Panc1 (cell line): Measurements from ENCODE around the gene STAT4. TPM values are rescaled to one million over a fixed set of nuclear protein-coding genes. Genes with fewer than 3 reads are reported as not detected.

Source experiments
- ATAC-seq: fragments of 200-7000 bp; cut with Tn5 transposase; 2 replicates; pipeline ENCODE4 v1.9.1; 2020; ENCODE audit warnings: mild to moderate bottlenecking, moderate library complexity
- BruUV-seq: library from RNA; stranded (reverse); fragments of 400-500 nt; replicated peaks from 2 replicates; lab custom pipeline; 2021; lab: Mats Ljungman, UMichigan
- CTCF ChIA-PET: fragments of 300-600 bp; sonication (Branson Sonifier 250); formaldehyde crosslinking; loops from one replicate; lab custom pipeline; 2022; ENCODE audit warnings: antibody characterized with exemption; lab: Charles Lee
- POLR2A ChIA-PET: fragments of 300-600 bp; sonication (Branson Sonifier 250); formaldehyde crosslinking; loops from one replicate; lab custom pipeline; 2022; ENCODE audit warnings: antibody characterized with exemption; lab: Charles Lee
- DNase-seq: peaks from one replicate; pipeline ENCODE4 v3.0.0-alpha.2; 2010; ENCODE audit warnings: low read depth, low spot score
- H3K27ac ChIP-seq: 2 replicates; pipeline ENCODE4 v1.5.1; 2011; ENCODE audit warnings: mild to moderate bottlenecking, low read length, inconsistent platforms
- H3K27me3 ChIP-seq: fragments of 200-500 bp; sonication (Bioruptor generic); 2 replicates; pipeline ENCODE4 v1.6.0; 2014; ENCODE audit warnings: low read length, inconsistent platforms; ENCODE audit not compliant: control insufficient read depth, insufficient read depth
- H3K36me3 ChIP-seq: fragments of 200-500 bp; sonication (Bioruptor generic); 2 replicates; pipeline ENCODE4 v1.5.1; 2014; ENCODE audit warnings: inconsistent platforms, mild to moderate bottlenecking, low read length, moderate library complexity; ENCODE audit not compliant: control insufficient read depth, insufficient read depth
- H3K4me1 ChIP-seq: 2 replicates; pipeline ENCODE4 v1.5.1; 2011; ENCODE audit warnings: inconsistent platforms, mild to moderate bottlenecking, low read length, moderate library complexity; ENCODE audit not compliant: control insufficient read depth, insufficient read depth
- H3K4me3 ChIP-seq, 2 experiments: 2 replicates each; pipeline ENCODE4 v1.5.1; 2011 to 2012; ENCODE audit warnings: low read depth in 2 of 2, low read length in 2 of 2, mild to moderate bottlenecking in 2 of 2, inconsistent platforms in 1 of 2, moderate library complexity in 1 of 2
- H3K9me3 ChIP-seq: fragments of 200-500 bp; sonication (Bioruptor generic); 2 replicates; pipeline ENCODE4 v1.5.1; 2014; ENCODE audit warnings: low read depth, mild to moderate bottlenecking, inconsistent platforms, low read length, moderate library complexity; ENCODE audit not compliant: control insufficient read depth, insufficient read depth
- POLR2AphosphoS5 ChIP-seq: IDR thresholded peaks from 2 replicates; pipeline ENCODE4 v1.6.1; 2012; ENCODE audit warnings: mild to moderate bottlenecking, low read depth, low read length, moderate library complexity
- SIN3A ChIP-seq: IDR thresholded peaks from 2 replicates; pipeline ENCODE4 v1.6.1; 2012; ENCODE audit warnings: low read depth, mild to moderate bottlenecking, low read length, moderate library complexity, borderline replicate concordance; ENCODE audit not compliant: insufficient read depth
- TCF7L2 ChIP-seq: IDR thresholded peaks from 2 replicates; pipeline ENCODE4 v1.6.1; 2011; ENCODE audit warnings: mild to moderate bottlenecking, low read depth, low read length, inconsistent platforms
- in situ Hi-C: cut with HindIII; loops from 2 replicates; pipeline ENCODE4 v1.10.0; 2016; ENCODE audit warnings: low sequenced_read_pairs, low pct_unique_long_range_greater_than_20kb
- intact Hi-C: fragments of 100-400 bp; cut with micrococcal nuclease; formaldehyde crosslinking; loops from one replicate; pipeline ENCODE4 v1.10.0; 2022; ENCODE audit not compliant: unreplicated experiment
- total RNA-seq: library from RNA; stranded (reverse); gene quantifications from one replicate; pipeline ENCODE4 v1.2.1, GENCODE V29; 2021; ENCODE audit not compliant: unreplicated experiment
- TF ChIP-seq, protein P1 (sequence below), 2 experiments: IDR thresholded peaks; 2 replicates each; pipeline ENCODE4 v1.6.1; 2011 to 2012; ENCODE audit warnings: low read depth in 2 of 2, control low read depth in 1 of 2, low read length in 1 of 2, mild to moderate bottlenecking in 1 of 2, moderate library complexity in 1 of 2; ENCODE audit not compliant: insufficient read depth in 1 of 2
- TF ChIP-seq, protein P2 (sequence below): fragments of 450-650 bp; IDR thresholded peaks from 2 replicates; pipeline ENCODE4 v1.5.1; 2017; ENCODE audit warnings: mild to moderate bottlenecking

The STAT4 gene
- total RNA-seq, 1 experiment from 2014 or later, result 0.05 TPM

DNA sequence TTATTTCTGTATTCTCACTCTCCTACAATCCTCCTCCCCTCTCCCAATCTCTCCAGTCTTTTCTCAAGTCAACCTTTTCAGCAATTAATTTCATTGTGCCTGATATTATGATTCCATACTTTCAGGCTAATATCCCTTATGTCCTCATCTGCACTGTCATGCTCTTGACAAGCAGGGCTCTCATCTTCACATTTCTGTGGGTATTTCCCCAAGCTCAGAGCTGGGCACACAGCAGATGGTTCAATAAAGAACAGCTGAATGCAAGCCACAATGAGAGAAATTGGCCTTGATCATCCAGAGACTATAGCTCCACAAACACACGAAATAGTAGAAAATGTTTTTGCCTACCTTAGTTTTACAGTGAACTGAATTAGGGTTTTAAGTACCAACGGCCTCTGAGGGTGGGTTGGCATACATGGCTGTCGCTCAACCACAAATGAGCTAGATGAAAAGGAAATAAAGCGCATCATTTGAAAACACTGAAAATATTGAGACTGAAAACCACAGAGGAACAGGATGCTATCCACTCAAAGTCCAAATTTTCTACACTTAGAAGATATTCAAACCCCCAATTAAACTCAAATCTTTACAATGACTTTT is 89.3 kb downstream of the STAT4 start:
- Histone ChIP-seq H3K4me3 (no peak overlapping the region), H3K4me1 (no peaks in the 10 kb centered on the region), H3K27me3 (no peaks in the 10 kb centered on the region; the same call in 1 of the 2 replicates), H3K9me3 (no peaks in the 10 kb centered on the region), H3K36me3 (no peaks in the 10 kb centered on the region), H3K27ac (no peak overlapping the region)
- POLR2A ChIA-PET, result no interaction called here
- intact Hi-C loops (no loop called here), in situ Hi-C loops (no loop called here)
- ATAC-seq (no peak), DNase-seq (no peak)
- TF ChIP-seq SIN3A (no peak), POLR2AphosphoS5 (no peak), TCF7L2 (no peak)
- TF ChIP-seq, protein P1, sequence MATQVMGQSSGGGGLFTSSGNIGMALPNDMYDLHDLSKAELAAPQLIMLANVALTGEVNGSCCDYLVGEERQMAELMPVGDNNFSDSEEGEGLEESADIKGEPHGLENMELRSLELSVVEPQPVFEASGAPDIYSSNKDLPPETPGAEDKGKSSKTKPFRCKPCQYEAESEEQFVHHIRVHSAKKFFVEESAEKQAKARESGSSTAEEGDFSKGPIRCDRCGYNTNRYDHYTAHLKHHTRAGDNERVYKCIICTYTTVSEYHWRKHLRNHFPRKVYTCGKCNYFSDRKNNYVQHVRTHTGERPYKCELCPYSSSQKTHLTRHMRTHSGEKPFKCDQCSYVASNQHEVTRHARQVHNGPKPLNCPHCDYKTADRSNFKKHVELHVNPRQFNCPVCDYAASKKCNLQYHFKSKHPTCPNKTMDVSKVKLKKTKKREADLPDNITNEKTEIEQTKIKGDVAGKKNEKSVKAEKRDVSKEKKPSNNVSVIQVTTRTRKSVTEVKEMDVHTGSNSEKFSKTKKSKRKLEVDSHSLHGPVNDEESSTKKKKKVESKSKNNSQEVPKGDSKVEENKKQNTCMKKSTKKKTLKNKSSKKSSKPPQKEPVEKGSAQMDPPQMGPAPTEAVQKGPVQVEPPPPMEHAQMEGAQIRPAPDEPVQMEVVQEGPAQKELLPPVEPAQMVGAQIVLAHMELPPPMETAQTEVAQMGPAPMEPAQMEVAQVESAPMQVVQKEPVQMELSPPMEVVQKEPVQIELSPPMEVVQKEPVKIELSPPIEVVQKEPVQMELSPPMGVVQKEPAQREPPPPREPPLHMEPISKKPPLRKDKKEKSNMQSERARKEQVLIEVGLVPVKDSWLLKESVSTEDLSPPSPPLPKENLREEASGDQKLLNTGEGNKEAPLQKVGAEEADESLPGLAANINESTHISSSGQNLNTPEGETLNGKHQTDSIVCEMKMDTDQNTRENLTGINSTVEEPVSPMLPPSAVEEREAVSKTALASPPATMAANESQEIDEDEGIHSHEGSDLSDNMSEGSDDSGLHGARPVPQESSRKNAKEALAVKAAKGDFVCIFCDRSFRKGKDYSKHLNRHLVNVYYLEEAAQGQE (IDR thresholded peaks at IDR 0.05; ENCODE audit: insufficient read depth in 1 of 2, low read depth in 2 of 2, low read length in 1 of 2), result no peak
- TF ChIP-seq, protein P2, sequence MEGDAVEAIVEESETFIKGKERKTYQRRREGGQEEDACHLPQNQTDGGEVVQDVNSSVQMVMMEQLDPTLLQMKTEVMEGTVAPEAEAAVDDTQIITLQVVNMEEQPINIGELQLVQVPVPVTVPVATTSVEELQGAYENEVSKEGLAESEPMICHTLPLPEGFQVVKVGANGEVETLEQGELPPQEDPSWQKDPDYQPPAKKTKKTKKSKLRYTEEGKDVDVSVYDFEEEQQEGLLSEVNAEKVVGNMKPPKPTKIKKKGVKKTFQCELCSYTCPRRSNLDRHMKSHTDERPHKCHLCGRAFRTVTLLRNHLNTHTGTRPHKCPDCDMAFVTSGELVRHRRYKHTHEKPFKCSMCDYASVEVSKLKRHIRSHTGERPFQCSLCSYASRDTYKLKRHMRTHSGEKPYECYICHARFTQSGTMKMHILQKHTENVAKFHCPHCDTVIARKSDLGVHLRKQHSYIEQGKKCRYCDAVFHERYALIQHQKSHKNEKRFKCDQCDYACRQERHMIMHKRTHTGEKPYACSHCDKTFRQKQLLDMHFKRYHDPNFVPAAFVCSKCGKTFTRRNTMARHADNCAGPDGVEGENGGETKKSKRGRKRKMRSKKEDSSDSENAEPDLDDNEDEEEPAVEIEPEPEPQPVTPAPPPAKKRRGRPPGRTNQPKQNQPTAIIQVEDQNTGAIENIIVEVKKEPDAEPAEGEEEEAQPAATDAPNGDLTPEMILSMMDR, result no peak
- CTCF ChIA-PET, result no interaction called here
- BruUV-seq, result no TSS peak

DNA sequence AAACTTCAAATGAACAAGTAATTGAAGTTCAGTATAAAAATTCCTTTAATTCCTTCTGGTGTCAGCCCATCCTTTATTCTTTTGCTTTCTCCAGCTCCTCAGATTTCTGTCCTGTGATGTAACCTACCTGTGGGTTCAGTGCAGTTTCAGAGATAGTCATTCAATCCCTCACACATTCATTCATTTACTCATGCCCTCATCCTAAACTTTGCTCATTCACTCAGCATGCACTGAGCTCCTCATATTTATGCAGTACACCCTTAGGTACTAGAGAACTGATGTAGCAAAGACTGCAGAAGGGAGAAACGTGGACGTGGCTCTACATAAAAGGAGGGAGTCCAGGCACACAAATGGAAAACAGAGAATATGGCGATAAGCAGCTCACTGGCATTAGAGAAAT is 91.5 kb downstream of the STAT4 start:
- DNase-seq (no peak), ATAC-seq (no peak)
- in situ Hi-C loops, result no loop called here
- TF ChIP-seq, protein P2, result no peak
- no peak for TF ChIP-seq POLR2AphosphoS5
- TF ChIP-seq, protein P1 (IDR thresholded peaks at IDR 0.05; ENCODE audit: insufficient read depth in 1 of 2, low read depth in 2 of 2, low read length in 1 of 2), result no peak
- TF ChIP-seq TCF7L2, result no peak
- TF ChIP-seq SIN3A, result no peak
- CTCF ChIA-PET, result no interaction called here
- Histone ChIP-seq H3K4me1 (no peaks in the 10 kb centered on the region), H3K27me3 (no peaks in the 10 kb centered on the region), H3K36me3 (no peaks in the 10 kb centered on the region), H3K4me3 (no peak overlapping the region), H3K9me3 (no peaks in the 10 kb centered on the region), H3K27ac (no peak overlapping the region)
- BruUV-seq, result no TSS peak
- POLR2A ChIA-PET, result interaction anchor here (0.6 kb wide), 1 partner anchor 164 kb away, joined by 4 read pairs; no protein-coding TSS in a partner anchor
- intact Hi-C loops, result no loop called here
